GM18909 (cell line): ENCODE results near the gene AHNAK.
"Not testable (repeated sequence)": the region's sequence is repeated elsewhere in the genome, so short reads cannot be mapped to it uniquely, and the experiment has no call there.

Experiments
- ATAC-seq: cut with Tn5 transposase; IDR thresholded peaks from one replicate; pipeline ENCODE4 v1.9.1; 2021; ENCODE audit warnings: mild to moderate bottlenecking; ENCODE audit not compliant: unreplicated experiment, poor library complexity

Gene AHNAK, protein sequence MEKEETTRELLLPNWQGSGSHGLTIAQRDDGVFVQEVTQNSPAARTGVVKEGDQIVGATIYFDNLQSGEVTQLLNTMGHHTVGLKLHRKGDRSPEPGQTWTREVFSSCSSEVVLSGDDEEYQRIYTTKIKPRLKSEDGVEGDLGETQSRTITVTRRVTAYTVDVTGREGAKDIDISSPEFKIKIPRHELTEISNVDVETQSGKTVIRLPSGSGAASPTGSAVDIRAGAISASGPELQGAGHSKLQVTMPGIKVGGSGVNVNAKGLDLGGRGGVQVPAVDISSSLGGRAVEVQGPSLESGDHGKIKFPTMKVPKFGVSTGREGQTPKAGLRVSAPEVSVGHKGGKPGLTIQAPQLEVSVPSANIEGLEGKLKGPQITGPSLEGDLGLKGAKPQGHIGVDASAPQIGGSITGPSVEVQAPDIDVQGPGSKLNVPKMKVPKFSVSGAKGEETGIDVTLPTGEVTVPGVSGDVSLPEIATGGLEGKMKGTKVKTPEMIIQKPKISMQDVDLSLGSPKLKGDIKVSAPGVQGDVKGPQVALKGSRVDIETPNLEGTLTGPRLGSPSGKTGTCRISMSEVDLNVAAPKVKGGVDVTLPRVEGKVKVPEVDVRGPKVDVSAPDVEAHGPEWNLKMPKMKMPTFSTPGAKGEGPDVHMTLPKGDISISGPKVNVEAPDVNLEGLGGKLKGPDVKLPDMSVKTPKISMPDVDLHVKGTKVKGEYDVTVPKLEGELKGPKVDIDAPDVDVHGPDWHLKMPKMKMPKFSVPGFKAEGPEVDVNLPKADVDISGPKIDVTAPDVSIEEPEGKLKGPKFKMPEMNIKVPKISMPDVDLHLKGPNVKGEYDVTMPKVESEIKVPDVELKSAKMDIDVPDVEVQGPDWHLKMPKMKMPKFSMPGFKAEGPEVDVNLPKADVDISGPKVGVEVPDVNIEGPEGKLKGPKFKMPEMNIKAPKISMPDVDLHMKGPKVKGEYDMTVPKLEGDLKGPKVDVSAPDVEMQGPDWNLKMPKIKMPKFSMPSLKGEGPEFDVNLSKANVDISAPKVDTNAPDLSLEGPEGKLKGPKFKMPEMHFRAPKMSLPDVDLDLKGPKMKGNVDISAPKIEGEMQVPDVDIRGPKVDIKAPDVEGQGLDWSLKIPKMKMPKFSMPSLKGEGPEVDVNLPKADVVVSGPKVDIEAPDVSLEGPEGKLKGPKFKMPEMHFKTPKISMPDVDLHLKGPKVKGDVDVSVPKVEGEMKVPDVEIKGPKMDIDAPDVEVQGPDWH (N-terminal part only)

DNA sequence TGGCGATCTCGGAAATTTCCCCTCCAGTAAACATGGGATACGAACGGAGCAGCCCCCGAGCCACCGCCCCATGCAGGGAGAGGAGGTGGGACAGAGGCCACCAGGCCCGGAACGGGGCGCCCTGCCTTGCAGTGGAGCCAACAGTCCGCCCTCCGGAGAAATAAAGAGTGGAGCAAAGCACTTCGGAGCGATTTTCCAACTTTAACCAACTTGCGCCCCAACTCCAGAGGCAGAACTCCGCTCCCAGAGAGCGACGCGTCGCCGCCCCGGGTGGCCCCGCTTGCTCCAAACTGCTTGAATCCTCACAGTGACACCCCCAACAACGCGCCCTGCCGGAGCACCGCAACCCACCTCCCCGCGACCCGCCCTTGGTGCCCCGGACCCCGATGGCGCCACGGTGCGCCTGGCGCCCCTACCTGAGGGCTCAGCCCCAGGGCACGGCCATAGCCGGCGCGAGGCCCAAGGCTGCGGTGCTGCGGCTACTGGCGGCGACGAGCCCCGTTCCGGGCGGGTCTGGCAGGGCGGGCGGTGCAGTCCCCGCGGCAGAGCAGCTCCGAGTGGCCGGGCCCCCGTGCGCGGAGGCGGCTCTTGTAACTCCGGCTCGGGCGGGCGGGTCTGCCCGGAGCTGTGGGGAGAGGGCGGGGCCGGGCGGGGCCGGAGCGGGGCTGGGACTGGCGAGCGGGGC, at the start of gene AHNAK:
Gene AHNAK (minus strand): TSS at position 563 of the 685 bp plus-strand sequence. CDS start 10,708 bp downstream, outside the sequence.
- ATAC-seq, result no peak

DNA sequence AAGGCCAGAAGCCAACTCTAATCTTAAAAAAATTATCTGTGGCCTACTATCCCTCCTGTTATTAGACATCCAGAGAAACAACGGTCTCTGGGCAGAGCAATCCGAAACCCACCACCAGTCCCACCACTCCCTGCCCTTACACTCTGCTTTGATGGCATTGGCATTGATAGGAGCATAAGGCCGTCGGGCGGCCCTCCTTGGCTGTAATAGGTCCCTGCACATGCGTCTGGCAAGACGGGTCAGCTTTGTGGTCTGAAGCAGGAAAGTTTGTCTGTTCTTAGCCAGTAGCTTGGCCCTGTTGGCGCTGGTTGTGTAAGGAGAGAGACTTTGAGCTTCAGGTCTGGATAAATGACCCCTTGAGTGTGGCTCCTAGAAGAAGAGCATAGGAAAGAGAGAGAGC, 48.5 kb upstream of the AHNAK start:
- no peak for ATAC-seq

DNA sequence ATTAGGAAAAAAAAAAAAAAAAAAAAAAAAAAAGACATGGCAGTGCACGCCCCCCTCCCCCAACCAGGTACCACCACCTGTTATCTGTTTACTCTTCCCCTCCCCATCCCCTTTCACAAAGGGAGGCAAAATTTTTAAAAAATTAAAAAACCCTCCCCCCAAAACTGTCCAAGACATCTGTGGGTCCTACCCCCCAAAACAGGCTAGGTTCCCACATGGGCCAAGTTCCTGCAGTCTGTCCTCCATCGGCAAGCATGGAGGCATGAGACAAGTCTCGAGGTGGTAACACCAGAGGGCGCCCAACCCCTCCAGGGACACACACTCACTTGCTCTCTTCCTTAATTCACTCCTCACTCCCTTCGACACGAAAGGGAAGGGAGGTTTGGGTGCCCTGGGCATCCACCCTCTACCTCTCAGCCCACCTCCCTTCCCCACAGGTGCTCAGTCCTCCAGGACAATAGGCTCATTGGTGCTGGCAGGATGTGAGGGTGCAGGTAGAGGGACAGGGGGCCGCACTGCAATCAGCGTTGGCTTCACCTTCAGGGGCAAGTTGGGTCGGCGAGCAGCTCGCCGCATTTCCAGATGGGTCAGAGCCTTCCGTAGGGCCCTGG, 46.9 kb upstream of the AHNAK start:
- ATAC-seq, result no peak

DNA sequence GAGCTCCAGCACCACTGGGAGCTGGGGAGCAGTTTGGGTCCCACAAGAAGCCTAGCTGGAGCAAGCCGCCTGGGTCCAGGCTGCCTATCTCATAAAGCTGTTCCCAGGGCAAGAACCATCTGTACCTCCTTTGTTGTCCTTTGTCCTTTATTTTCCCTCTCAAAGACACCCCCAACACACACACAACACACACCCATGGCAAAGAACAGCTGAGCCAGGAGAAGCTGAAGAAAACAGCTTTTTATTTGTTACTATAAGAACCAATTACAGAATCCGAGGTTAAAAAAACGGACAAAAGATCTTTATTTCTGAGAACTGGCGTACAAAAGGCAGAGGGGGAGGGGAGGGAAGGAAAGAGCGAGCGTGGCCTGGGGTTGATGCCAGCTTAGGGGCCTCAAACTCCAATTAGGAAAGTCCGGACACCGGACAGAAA, 46.4 kb upstream of the AHNAK start:
- no peak for ATAC-seq

GRCh38 chr11:62592146-62592815, 45.7 kb upstream of the AHNAK start:
- no peak for ATAC-seq

DNA sequence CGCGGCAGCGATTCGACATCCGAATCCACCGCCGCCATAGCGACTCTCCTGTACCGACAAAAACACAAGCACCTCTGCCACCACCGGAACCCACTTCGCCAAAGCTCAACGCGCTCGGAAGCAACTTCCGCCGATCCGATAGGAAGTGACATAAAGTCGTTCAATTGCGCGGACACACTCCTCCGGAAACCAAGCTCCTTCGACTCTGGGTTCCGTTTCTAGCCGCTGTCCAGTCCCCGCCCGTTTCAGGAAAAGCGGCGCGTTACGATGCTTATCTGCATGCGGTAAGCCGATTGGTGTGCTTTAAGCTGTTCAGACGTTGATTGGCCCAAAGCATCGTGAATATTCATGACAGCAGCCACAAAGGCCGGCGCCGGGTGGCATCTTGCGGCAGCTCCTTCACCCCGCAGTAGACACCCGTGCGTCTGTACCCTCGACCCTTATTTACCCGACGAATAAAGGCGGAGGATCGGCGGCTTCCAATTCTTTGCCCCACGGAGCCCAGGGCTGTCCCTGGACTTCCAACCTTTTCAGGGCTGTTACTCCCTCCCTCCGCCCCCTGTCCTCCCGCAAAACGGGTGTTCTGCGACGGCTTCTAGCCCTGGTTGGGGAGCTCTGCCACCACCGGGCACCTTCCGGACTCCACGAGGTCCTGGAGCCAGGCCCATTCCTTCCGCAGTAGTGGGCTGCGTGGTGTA, 45.0 kb upstream of the AHNAK start, which contains the start of gene TUT1:
Gene TUT1 (minus strand): TSS at position 76 of the 698 bp plus-strand sequence. CDS start 38 bp downstream, at position 38.
- ATAC-seq, result peak; percentile 89

DNA sequence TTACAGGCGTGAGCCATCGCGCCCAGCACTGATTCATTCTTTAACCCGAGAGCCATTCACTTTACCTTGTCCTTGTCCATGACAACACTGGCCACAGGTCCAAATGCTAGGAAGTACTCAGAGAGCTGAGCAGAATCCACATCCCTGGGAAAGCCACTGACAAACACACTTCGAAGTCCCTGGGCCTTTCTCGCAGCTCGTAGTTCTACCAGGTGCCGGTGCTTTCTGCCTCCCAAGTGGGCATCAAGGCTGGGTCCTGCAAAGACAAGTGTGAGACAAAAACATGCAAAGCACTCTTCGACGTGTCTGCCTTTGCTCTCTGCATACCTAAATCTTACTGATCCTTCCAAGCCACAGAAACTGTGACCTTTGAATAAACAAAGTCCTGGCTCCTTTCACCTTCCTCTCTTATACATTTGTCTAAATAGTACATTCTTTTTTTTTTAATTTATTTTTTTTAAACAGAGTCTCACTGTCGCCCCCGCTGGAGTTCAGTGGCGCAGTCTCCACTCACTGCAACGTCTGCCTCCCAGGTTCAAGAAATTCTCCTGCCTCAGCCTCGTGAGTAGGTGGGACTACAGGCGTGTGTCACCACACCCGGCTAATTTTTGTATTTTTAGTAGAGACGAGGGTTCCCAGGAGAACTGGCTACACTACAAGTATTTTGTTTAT, 42.5 kb upstream of the AHNAK start:
- ATAC-seq, result no peak

- ATAC-seq, result not testable (repeated sequence)
Measured at GRCh38 chr11:62585356-62585755, 38.8 kb upstream of the AHNAK start.

DNA sequence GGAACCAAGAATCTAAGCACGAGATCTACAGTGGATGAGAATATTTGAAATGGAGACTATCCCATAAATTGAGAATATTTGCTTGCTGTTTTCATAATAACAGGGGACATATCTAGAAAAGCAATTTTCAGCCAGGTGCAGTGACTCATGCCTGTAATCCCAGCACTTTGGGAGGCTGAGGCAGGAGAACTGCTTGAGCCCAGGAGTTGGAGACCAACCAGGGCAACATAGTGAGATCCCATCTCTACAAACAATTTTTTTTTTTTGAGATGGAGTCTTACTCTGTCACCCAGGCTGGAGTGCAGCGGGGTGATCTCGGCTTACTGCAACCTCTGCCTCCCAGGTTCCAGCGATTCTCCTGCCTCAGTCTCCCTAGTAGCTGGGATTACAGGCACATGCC, 35.1 kb upstream of the AHNAK start:
- not testable (repeated sequence) for ATAC-seq

- no peak for ATAC-seq
Measured at GRCh38 chr11:62580959-62581715, 34.5 kb upstream of the AHNAK start.

- no peak for ATAC-seq
Measured at GRCh38 chr11:62579252-62579651, 32.6 kb upstream of the AHNAK start.

DNA sequence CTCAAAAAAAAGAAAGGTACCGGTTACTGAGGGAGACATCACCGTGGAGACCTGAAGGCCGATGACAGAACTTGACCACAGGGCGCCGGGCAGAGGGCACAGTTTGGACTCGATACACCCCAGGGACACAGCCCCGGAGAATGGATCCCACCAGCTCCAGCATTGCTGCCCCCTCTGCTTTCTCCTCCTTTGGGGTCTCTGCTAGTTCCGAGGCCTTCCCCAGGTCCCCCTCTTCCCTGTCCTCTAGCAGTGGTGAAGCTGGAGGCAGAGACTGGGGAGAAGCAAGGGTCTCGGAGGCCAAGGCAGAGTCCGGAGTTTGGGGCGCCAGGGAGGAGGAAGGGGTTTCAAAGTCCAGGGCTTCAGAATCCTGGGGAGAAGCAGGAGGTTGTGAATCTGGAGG, 31.9 kb upstream of the AHNAK start:
- ATAC-seq, result no peak

- no peak for ATAC-seq
Measured at GRCh38 chr11:62577046-62577714, 30.6 kb upstream of the AHNAK start.

DNA sequence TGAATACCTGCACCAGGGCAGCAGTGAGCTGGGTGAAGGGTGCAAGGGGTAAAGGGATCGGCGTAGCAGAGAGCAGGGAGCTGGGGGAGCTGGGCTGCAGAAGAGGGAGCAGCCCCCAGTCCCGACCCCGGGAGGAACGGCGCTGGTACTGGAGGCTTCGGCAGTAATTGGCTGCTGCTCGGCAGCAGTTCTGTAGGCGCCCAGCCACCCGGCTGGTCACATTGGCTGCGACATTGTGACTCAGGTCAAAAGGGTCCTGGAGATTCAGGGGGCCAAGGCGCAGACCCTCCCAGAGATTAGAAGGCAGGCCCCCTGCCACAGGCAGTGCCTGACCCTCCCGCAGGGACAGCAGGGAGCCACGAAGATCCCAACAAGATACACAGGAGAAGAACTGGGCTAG, 29.2 kb upstream of the AHNAK start:
- ATAC-seq, result no peak

- no peak for ATAC-seq
Measured at GRCh38 chr11:62575156-62575555, 28.6 kb upstream of the AHNAK start.

DNA sequence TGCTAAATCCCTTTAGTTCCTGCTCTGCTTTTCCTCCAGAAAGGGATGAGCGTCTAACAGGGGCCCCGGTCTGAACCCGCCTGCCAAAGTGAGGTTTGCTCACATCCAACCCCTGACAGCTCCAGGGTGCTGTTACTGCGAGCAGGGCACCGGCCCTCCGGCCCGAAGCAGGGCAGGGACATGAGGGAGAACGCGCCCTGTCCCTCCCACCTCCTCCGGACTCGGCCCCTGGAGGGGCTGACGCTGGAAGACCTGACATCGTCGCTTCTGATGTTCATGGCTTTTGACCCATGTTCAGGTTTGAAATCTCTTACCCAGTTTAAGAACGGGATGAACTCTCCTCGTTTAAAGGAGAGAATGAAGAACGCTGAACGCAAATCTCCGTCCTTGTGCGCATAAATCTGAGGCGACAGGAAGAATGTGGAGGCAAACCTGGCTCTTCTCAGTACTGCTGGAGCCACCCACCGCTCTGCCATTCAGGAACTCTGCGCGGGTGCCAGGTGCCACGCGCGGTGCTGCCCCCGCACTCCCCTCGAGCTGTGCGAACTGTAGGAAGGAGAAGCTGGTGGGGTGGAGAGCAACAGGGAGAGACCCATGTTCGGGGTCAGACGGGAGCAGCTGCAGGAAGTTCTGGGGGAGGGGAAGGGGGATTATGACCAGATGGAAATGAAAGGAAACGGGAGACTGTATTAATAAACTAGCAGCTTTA, 27.9 kb upstream of the AHNAK start:
- ATAC-seq, result peak; percentile 17
